GM11168 (cell line): ENCODE results near the gene AMZ2.
"Not testable (repeated sequence)": the region's sequence is repeated elsewhere in the genome, so short reads cannot be mapped to it uniquely, and the experiment has no call there.

Source experiments
- in situ Hi-C: fragments of 300-500 bp; cut with MboI; formaldehyde crosslinking; loops from one replicate; pipeline ENCODE4 v1.12.0; 2022; ENCODE audit warnings: low sequenced_read_pairs; ENCODE audit not compliant: unreplicated experiment

Gene AMZ2

GRCh38 chr17:68248199-68248825, 469 bp downstream of the AMZ2 start:
- in situ Hi-C loops = no loop called here

- in situ Hi-C loops = no loop called here
These were observed 1.0 kb downstream of the AMZ2 start for GRCh38 chr17:68248891-68249290.

GRCh38 chr17:68249354-68249765, 1.5 kb downstream of the AMZ2 start:
- in situ Hi-C loops = no loop called here

- in situ Hi-C loops = loop anchor here (5.0 kb wide), 1 partner anchor 204 kb away; the partner anchor contains the start of gene WIPI1
These were observed 5.6 kb downstream of the AMZ2 start for GRCh38 chr17:68253426-68253825.

- in situ Hi-C loops = no loop called here
These were observed 7.3 kb downstream of the AMZ2 start for GRCh38 chr17:68255151-68255550.

- in situ Hi-C loops = no loop called here
These were observed 8.1 kb downstream of the AMZ2 start for GRCh38 chr17:68255731-68256538.

- in situ Hi-C loops = not testable (repeated sequence)
These were observed 8.9 kb downstream of the AMZ2 start for GRCh38 chr17:68256701-68257100.

GRCh38 chr17:68257934-68258333, 10.1 kb downstream of the AMZ2 start:
- in situ Hi-C loops = no loop called here

DNA sequence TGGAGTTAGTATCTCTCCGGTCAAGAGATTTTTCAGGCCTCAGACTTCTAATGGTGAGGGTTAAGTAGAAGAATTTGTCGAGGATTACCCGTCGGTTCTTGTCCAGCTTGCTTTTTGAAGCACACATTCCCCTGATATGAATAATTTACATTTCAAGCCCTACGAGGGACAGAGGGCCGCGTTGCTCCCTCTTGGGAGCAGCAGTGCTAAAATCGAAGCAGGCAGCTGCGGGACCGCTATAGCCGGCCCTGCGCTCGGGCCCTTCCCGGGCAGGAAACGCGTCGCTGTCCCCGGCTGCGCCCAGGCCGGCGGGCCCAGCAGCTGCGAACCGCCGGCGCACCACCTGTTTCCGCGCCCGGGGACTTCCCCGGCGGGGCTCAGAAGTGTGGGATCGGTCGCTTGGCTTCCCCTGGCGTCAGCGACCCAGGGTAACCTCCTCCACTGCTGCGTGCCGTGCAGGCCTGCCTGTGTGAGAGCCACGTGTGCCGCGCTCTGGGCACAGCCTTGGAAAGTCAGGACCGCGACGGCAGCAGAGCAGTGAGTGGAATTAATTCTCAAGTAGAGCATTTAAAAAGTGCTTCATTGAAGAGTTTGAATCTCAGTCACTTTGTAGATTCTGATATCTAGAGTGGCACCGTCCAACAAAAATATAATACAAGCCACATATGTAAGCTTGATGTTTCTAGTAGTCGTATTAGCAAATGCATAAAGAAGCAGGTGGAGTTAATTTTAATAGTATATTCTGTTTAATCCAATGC, 11.2 kb downstream of the AMZ2 start:
- in situ Hi-C loops = not testable (repeated sequence)

- in situ Hi-C loops = not testable (repeated sequence)
These were observed 11.8 kb downstream of the AMZ2 start for GRCh38 chr17:68259648-68259951.

GRCh38 chr17:68260051-68260762, 12.4 kb downstream of the AMZ2 start:
- in situ Hi-C loops = no loop called here

- in situ Hi-C loops = not testable (repeated sequence)
These were observed 14.6 kb downstream of the AMZ2 start for GRCh38 chr17:68262467-68262866.

DNA sequence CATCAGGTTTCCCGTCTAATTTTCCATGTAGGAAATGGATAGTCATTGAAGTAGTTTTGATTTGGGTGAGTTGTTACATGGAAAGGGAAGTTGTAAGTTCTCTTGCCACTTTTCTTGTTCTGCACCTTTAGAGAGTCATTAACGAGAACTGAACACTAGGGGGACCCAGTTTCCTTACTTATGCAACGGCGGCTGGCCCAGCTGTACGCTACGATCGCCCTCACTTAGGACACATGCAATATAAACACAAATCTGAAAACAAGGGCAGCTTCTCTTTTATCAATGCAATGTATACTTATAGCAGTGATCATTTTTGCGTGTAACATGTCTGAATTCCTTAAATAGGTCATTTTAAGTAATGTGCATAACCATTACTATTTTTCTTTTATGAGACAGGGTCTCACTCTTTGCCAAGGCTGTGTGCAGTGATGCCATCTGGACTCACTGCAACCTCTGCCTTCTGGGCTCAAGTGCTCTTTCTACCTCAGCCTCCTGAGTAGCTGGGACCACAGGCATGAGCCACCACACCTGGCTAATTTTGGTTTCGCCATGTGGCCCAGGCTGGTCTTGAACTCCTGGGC, 15.3 kb downstream of the AMZ2 start:
- in situ Hi-C loops = not testable (repeated sequence)

DNA sequence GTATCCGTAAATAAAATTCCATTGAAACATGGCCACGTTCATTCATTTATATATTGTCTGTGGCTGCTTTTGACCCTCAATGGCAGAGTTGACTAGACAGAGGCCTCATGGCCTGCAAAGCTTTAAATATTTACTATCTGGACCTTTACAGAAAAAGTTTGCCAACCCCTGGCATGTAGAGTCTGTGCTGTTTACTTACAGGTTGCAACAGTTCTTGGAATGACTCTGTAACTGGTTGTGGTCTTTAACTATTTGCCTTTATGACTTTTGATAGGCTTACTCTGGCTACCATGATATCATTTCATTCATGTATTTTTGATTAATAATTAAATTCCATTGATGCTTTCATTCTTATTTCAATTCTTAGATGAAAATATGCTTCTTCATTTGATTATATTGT, 18.0 kb downstream of the AMZ2 start:
- in situ Hi-C loops = not testable (repeated sequence)

DNA sequence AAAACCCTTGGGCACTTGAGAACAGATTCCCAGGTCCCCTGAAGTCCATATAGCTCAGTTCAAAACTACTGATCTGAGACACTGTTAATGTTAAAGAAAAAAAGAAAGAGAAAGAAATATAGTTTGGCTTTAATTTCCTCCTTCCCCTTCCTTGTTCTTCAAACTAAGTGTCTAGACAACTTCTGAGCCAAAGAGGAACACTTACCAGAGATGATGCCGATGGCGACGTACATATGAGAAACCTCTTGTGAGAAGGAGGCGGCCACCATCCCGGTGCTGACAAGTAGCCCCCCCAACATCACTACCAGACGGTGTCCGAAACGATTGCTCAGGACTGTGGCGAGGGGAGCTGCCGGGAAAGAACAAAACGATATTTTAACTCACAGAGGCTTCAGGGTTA, 25.9 kb downstream of the AMZ2 start:
- in situ Hi-C loops = no loop called here

DNA sequence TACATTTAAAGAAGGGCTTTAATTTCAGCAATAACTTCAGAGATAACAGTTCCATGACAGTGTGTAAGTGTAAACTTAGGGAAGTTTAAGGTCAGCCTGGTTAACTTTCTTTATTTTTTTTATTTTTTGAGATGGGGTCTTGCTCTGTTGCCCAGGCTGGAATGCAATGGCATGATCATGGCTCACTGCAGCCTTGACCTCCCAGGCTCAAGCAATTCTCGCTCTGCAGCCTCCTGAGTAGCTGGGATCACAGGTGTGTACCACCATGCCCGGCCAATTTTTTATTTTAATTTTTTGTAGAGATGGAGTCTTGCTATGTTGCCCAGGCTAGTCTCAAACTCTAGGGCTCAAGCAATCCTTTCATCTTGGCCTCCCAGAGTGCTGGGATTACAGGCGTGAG, 28.5 kb downstream of the AMZ2 start:
- in situ Hi-C loops = not testable (repeated sequence)

DNA sequence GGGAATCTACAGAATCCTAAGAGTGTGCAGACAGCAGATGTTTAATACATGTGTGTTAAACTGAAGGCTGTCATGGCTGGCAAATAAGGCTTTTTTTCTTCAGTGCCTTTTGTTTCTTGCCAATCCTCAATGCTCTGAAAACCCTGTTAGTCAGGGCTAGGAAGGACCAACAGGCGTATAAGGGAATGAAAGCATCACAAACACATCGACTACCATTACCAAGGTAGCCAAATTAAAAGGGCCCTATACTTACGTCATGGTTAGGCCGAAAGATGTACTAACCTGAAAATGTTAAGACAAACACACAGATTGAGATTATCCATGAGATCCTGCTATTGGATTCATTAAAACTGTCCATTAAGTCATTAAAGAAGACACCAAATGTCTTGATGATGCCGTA, 30.0 kb downstream of the AMZ2 start:
- in situ Hi-C loops = no loop called here

GRCh38 chr17:68281965-68282364, 34.1 kb downstream of the AMZ2 start:
- in situ Hi-C loops = not testable (repeated sequence)

- in situ Hi-C loops = no loop called here
These were observed 40.5 kb downstream of the AMZ2 start for GRCh38 chr17:68288375-68288774.

DNA sequence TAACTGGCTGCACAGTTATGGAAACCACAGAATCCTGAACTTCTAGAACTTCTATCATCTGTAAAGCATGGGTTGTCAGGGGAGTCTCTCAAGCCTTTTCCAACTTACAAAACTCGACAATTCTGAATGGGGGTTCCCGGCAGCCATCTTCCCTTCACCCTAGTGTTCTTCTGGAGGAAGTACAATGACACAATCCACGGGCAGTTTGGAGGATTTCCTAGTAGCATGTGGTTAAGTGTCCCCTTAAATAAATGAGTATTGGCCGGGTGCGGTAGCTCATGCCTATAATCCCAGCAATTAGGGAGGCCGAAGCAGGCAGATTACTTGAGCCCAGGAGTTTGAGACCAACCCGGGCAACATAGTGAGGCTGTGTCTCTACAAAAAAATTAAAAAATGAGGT, 41.0 kb downstream of the AMZ2 start:
- in situ Hi-C loops = no loop called here
